ENCODE measurements around the gene FYN. TPM values are rescaled to one million over a fixed set of nuclear protein-coding genes. Genes with fewer than 3 reads are reported as not detected.

FYN gene
- total and polyA plus RNA-seq, 2 of the 4 experiments (the other 2 are of a cell fraction): 30.8 to 36.4 TPM

DNA sequence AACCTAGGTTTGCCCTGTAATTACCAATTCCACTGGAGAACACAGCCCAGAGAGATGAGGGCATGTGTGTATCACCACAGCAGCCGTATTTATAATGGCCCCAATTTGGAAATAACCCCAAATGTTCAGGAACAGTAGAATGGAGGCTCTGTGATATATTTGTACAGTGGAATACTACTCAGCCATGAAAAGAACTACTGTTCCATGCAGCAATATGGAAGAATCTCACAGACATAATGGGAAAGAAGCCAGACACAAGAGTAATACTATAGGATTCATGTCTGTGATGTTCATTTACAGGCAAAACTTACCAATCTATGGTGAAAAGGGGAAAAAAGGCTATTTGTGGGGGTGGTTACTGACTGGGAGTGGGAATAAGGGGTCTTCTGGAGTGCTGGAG, 183.8 kb downstream of the FYN start (continued):
- TF ChIP-seq, protein P1, sequence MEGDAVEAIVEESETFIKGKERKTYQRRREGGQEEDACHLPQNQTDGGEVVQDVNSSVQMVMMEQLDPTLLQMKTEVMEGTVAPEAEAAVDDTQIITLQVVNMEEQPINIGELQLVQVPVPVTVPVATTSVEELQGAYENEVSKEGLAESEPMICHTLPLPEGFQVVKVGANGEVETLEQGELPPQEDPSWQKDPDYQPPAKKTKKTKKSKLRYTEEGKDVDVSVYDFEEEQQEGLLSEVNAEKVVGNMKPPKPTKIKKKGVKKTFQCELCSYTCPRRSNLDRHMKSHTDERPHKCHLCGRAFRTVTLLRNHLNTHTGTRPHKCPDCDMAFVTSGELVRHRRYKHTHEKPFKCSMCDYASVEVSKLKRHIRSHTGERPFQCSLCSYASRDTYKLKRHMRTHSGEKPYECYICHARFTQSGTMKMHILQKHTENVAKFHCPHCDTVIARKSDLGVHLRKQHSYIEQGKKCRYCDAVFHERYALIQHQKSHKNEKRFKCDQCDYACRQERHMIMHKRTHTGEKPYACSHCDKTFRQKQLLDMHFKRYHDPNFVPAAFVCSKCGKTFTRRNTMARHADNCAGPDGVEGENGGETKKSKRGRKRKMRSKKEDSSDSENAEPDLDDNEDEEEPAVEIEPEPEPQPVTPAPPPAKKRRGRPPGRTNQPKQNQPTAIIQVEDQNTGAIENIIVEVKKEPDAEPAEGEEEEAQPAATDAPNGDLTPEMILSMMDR (conservative IDR thresholded peaks at IDR 0.05; ENCODE audit: low read depth, low read length): no peak
- TF ChIP-seq CEBPB (IDR thresholded peaks at IDR 0.05; ENCODE audit: low read depth, low read length): no peak

DNA sequence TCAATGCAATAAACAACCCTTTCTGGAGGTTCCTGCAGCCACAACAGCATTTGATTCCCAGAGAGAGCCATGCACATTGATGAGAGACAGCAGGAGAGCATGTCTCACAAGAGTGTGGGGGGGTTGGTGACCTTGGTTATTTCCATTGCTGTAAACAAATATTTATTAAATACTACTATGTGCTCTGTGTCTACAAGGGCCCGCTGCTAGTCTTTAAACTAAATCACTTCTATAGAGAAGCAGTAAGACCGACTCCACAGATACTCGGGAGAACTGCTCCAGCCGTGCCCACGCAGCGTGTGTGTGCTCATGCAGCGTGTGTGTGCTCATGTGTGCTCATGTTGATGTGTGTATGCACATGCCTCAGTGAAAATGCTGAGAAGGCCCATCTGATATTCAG, 184.9 kb downstream of the FYN start:
- Histone ChIP-seq H3K9ac (ENCODE audit: low read depth, low read length) (no peak overlapping the region), H3K4me3 (ENCODE audit: insufficient read depth, low read depth, low read length) (no peak overlapping the region), H3K4me1 (ENCODE audit: control insufficient read depth, insufficient read depth, low read length) (peaks cover 6% of the 10 kb centered on the region), H3K4me2 (ENCODE audit: low read depth, low read length) (no peak overlapping the region), H3K56ac (ENCODE audit: extremely low read depth, insufficient read depth, low read length) (no peak overlapping the region), H2BK120ac (ENCODE audit: low read depth, low read length) (no peak overlapping the region), H3K36me3 (ENCODE audit: control insufficient read depth, insufficient read depth, low read length) (peaks cover 42% of the 10 kb centered on the region), H3K23ac (ENCODE audit: low read depth, low read length) (no peak overlapping the region), H4K20me1 (ENCODE audit: insufficient read depth, low read length) (no peaks in the 10 kb centered on the region), H2BK5ac (ENCODE audit: low read depth, low read length, poor library complexity, severe bottlenecking) (no peak overlapping the region), H4K8ac (ENCODE audit: low read depth in 2 of 2, low read length in 2 of 2) (no peak overlapping the region), H3K27me3 (ENCODE audit: control insufficient read depth, insufficient read depth, low read length) (no peaks in the 10 kb centered on the region), H2BK20ac (ENCODE audit: low read depth, low read length) (no peak overlapping the region), H3K14ac (replicated peaks; ENCODE audit: low read depth, low read length) (no peak overlapping the region), H2BK15ac (ENCODE audit: low read depth, low read length) (no peak overlapping the region), H3K9me1 (ENCODE audit: insufficient read depth, low read length) (peaks cover 8% of the 10 kb centered on the region; the same call in 1 of the 2 replicates), H3K27ac (ENCODE audit: insufficient read depth, low read length) (no peak overlapping the region), H4K91ac (ENCODE audit: insufficient read depth, low read depth, low read length) (no peak overlapping the region), H2AK9ac (replicated peaks; ENCODE audit: low read depth, low read length, poor library complexity) (no peak overlapping the region), H3K9me3 (ENCODE audit: control insufficient read depth, insufficient read depth, low read length) (no peaks in the 10 kb centered on the region), H2AFZ (replicated peaks; ENCODE audit: low read length, poor library complexity) (no peak overlapping the region), H3K4ac (ENCODE audit: low read depth, low read length) (no peak overlapping the region), H4K5ac (ENCODE audit: low read depth, low read length) (no peak overlapping the region), H2AK5ac (ENCODE audit: low read depth, low read length) (no peak overlapping the region), H3K79me1 (ENCODE audit: low read depth in 1 of 2, low read length in 2 of 2) (peaks cover 0 to 6% of the 10 kb centered on the region in 2 experiments; a peak in 1 of 4 replicates), H3K18ac (ENCODE audit: low read depth, low read length) (no peak overlapping the region)
- BruUV-seq (replicated peaks): no TSS peak
- in situ Hi-C loops (cut with MboI; ENCODE audit: low sequenced_read_pairs): loop anchor here (25.0 kb wide), 1 partner anchor 651 kb away; no protein-coding TSS in a partner anchor
- no CpG with 5 or more reads among the region's 7 CpGs for WGBS, 2 experiments (ENCODE audit: extremely low coverage in 2 of 2, insufficient read length in 1 of 2)
- intact Hi-C loops (cut with micrococcal nuclease): loop anchor here (5.0 kb wide), 1 partner anchor 206 kb away; the partner anchor contains the start of gene REV3L
- TF ChIP-seq BHLHE40 (IDR thresholded peaks at IDR 0.05; ENCODE audit: low read depth, low read length): no peak
- no peak for TF ChIP-seq RAD21 (IDR thresholded peaks at IDR 0.05; ENCODE audit: low read length)
- TF ChIP-seq CHD1 (IDR thresholded peaks at IDR 0.05; ENCODE audit: low read depth, low read length): no peak
- no peak for TF ChIP-seq MAZ (IDR thresholded peaks at IDR 0.05; ENCODE audit: borderline replicate concordance, low read depth, low read length)
- TF ChIP-seq, protein P2, sequence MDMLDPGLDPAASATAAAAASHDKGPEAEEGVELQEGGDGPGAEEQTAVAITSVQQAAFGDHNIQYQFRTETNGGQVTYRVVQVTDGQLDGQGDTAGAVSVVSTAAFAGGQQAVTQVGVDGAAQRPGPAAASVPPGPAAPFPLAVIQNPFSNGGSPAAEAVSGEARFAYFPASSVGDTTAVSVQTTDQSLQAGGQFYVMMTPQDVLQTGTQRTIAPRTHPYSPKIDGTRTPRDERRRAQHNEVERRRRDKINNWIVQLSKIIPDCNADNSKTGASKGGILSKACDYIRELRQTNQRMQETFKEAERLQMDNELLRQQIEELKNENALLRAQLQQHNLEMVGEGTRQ (IDR thresholded peaks at IDR 0.05; ENCODE audit: low read depth, low read length): no peak
- no peak for TF ChIP-seq NFE2L2 (IDR thresholded peaks at IDR 0.05; ENCODE audit: low read depth, low read length)
- no peak for TF ChIP-seq SMC3 (IDR thresholded peaks at IDR 0.05; ENCODE audit: low read depth, low read length)
- no peak for TF ChIP-seq POLR2A (IDR thresholded peaks at IDR 0.05; ENCODE audit: low read depth, low read length)
- no peak for TF ChIP-seq MAFK (IDR thresholded peaks at IDR 0.05; ENCODE audit: low read depth, low read length)
- TF ChIP-seq, protein P1 (conservative IDR thresholded peaks at IDR 0.05; ENCODE audit: low read depth, low read length): no peak
- POLR2A ChIA-PET (ENCODE audit: unreplicated experiment): no interaction called here
- DNase-seq: no peak
- dilution Hi-C loops (cut with HindIII; ENCODE audit: low sequenced_read_pairs, unreplicated experiment): no loop called here
- ATAC-seq (ENCODE audit: low read depth): no peak
- CTCF ChIA-PET: interaction anchor here (0.7 kb wide), 1 partner anchor 80 kb away, joined by 3 read pairs; no protein-coding TSS in a partner anchor

All from IMR-90 (cell line).